Superior temporal gyrus (tissue), 1 donor: ENCODE results near the gene CDKL5.
"Not testable (repeated sequence)": the region's sequence is repeated elsewhere in the genome, so short reads cannot be mapped to it uniquely, and the experiment has no call there.

Experiments used
- DNase-seq: peaks from one replicate; pipeline ENCODE4 v3.0.0-alpha.2; 2016; ENCODE audit errors: extremely low spot score

CDKL5 gene

GRCh38 chrX:18425199-18426003 lies at the start of gene CDKL5:
TSS of gene CDKL5 (plus strand) at chrX:18425608. CDS start at chrX:18507097, 81,489 bp downstream.
- DNase-seq: peak; percentile 92

GRCh38 chrX:18377796-18378195 lies 47.6 kb upstream of the CDKL5 start:
- DNase-seq: no peak

GRCh38 chrX:18389966-18390365 lies 35.4 kb upstream of the CDKL5 start:
- DNase-seq: no peak

GRCh38 chrX:18390941-18391538 lies 34.4 kb upstream of the CDKL5 start:
- peak; percentile 78 for DNase-seq

- DNase-seq: no peak
Measured at GRCh38 chrX:18394477-18394876, 30.9 kb upstream of the CDKL5 start.

- no peak for DNase-seq
Measured at GRCh38 chrX:18401848-18402213, 23.6 kb upstream of the CDKL5 start.

GRCh38 chrX:18406531-18407266 lies 18.7 kb upstream of the CDKL5 start:
- DNase-seq: no peak

- peak; percentile 27 for DNase-seq
Measured at GRCh38 chrX:18410038-18410437, 15.4 kb upstream of the CDKL5 start.

- DNase-seq: no peak
Measured at GRCh38 chrX:18415386-18415785, 10.0 kb upstream of the CDKL5 start.

GRCh38 chrX:18422325-18422724 lies 3.1 kb upstream of the CDKL5 start:
- no peak for DNase-seq

- no peak for DNase-seq
Measured at GRCh38 chrX:18422886-18423285, 2.5 kb upstream of the CDKL5 start.

- peak; percentile 46 for DNase-seq
Measured at GRCh38 chrX:18424482-18425198, 768 bp upstream of the CDKL5 start.

GRCh38 chrX:18426004-18426320 lies 554 bp downstream of the CDKL5 start:
- DNase-seq: no peak

GRCh38 chrX:18428006-18428405 lies 2.6 kb downstream of the CDKL5 start:
- peak; percentile 63 for DNase-seq

GRCh38 chrX:18433288-18433687 lies 7.9 kb downstream of the CDKL5 start:
- DNase-seq: not testable (repeated sequence)

- DNase-seq: no peak
Measured at GRCh38 chrX:18434896-18435295, 9.5 kb downstream of the CDKL5 start.

- no peak for DNase-seq
Measured at GRCh38 chrX:18436017-18436416, 10.6 kb downstream of the CDKL5 start.

GRCh38 chrX:18440835-18441234 lies 15.4 kb downstream of the CDKL5 start:
- no peak for DNase-seq

GRCh38 chrX:18441780-18442367 lies 16.5 kb downstream of the CDKL5 start:
- DNase-seq: no peak

- no peak for DNase-seq
Measured at GRCh38 chrX:18448416-18448815, 23.0 kb downstream of the CDKL5 start.

GRCh38 chrX:18449236-18449635 lies 23.8 kb downstream of the CDKL5 start:
- DNase-seq: no peak

- DNase-seq: no peak
Measured at GRCh38 chrX:18455384-18455783, 30.0 kb downstream of the CDKL5 start.
